Liver (tissue), 3 donors: ENCODE measurements around the gene MAB21L4.

Experiments used
- JUND ChIP-seq, 2 donors: IDR thresholded peaks; 2 replicates each; pipeline ENCODE4 v1.6.1; 2016; ENCODE audit warnings: antibody characterized with exemption in 2 of 2
- TAF1 ChIP-seq: conservative IDR thresholded peaks from 2 replicates; pipeline ENCODE4 v1.6.1; 2016; ENCODE audit warnings: antibody characterized with exemption, mild to moderate bottlenecking
- YY1 ChIP-seq: IDR thresholded peaks from 2 replicates; pipeline ENCODE4 v1.6.1; 2016; ENCODE audit warnings: antibody characterized with exemption, mild to moderate bottlenecking
- TF ChIP-seq, protein P1 (sequence below): fragments of 150-350 bp; IDR thresholded peaks from 2 replicates; pipeline ENCODE4 v1.5.1; 2017; ENCODE audit warnings: improper control_type of control experiment, low read depth, low read length; ENCODE audit not compliant: missing input control
- TF ChIP-seq, protein P2 (sequence below): IDR thresholded peaks from 2 replicates; pipeline ENCODE4 v1.6.1; 2016; ENCODE audit warnings: antibody characterized with exemption
- donor health status: healthy.
- donor health status: healthy.

DNA sequence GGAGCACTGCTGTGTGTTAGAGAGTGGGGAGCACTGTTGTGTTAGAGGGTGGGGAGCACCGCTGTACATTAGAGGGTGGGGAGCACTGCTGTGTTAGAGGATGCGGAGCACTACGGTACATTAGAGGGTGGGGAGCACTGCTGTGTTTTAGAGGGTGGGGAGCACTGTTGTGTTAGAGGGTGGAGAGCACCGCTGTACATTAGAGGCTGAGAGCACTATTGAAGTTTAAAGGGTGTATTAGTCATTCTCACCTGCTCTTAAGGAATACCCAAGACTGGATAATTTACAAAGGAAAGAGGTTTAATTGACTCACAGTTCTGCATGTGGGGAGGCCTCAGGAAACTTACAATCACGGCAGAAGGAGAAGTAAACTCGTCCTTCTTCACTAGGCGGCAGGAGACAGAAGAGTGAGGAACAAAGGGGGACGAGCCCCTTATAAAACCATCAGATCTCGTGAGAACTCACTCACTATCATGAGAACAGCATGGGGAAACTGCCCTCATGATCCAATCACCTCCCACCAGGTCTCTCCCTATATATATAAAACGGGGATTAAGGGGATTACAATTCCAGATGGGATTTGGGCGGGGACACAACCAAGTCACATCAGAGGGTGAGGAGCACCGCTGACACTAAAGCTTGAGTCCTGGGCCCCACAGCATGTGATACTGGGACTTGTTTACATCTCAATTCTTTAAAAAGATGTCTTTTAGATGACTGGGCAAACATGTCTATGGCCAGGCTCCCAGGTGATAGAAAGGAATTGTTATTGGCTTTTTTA lies 46.9 kb downstream of the MAB21L4 start:
- TF ChIP-seq, protein P1, sequence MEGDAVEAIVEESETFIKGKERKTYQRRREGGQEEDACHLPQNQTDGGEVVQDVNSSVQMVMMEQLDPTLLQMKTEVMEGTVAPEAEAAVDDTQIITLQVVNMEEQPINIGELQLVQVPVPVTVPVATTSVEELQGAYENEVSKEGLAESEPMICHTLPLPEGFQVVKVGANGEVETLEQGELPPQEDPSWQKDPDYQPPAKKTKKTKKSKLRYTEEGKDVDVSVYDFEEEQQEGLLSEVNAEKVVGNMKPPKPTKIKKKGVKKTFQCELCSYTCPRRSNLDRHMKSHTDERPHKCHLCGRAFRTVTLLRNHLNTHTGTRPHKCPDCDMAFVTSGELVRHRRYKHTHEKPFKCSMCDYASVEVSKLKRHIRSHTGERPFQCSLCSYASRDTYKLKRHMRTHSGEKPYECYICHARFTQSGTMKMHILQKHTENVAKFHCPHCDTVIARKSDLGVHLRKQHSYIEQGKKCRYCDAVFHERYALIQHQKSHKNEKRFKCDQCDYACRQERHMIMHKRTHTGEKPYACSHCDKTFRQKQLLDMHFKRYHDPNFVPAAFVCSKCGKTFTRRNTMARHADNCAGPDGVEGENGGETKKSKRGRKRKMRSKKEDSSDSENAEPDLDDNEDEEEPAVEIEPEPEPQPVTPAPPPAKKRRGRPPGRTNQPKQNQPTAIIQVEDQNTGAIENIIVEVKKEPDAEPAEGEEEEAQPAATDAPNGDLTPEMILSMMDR: no peak
- TF ChIP-seq TAF1: no peak
- TF ChIP-seq, protein P2, sequence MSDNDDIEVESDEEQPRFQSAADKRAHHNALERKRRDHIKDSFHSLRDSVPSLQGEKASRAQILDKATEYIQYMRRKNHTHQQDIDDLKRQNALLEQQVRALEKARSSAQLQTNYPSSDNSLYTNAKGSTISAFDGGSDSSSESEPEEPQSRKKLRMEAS: no peak
- TF ChIP-seq JUND (IDR thresholded peaks at IDR 0.05): no peak
- no peak for TF ChIP-seq YY1
